ENCODE results near the gene VTN. TPM values are rescaled to one million over a fixed set of nuclear protein-coding genes. Genes with fewer than 3 reads are reported as not detected.

The VTN gene
- total and polyA plus RNA-seq, 2 experiments from 2014 or later: 0.16 TPM; not detected in 1

- no peak for TF ChIP-seq STAT1 (IDR thresholded peaks at IDR 0.05; ENCODE audit: unreplicated experiment)
- TF ChIP-seq CREB1 (CRISPR knock-in tag; IDR thresholded peaks at IDR 0.05; ENCODE audit: low read depth): no peak
- no peak for TF ChIP-seq ZNF114 (CRISPR knock-in tag; IDR thresholded peaks at IDR 0.05)
- TF ChIP-seq POLR2AphosphoS5 (IDR thresholded peaks at IDR 0.05; ENCODE audit: low read depth): no peak
- TF ChIP-seq CTCF (conservative IDR thresholded peaks at IDR 0.05; ENCODE audit: low read depth in 2 of 2): no peak
- no peak for TF ChIP-seq NANOG (IDR thresholded peaks at IDR 0.05; ENCODE audit: borderline replicate concordance)
- TF ChIP-seq ZNF331 (CRISPR knock-in tag; IDR thresholded peaks at IDR 0.05; ENCODE audit: low read depth): no peak
- TF ChIP-seq EZH2phosphoT487 (IDR thresholded peaks at IDR 0.05; ENCODE audit: unreplicated experiment): no peak
- TF ChIP-seq EZH2 (IDR thresholded peaks at IDR 0.05; ENCODE audit: low read depth, unreplicated experiment): no peak
Measured at GRCh38 chr17:28390984-28391383, 20.9 kb upstream of the VTN start (continued).

GRCh38 chr17:28390563-28390962 is 20.5 kb upstream of the VTN start:
- no peaks in the 10 kb centered on the region for H3K36me3 ChIP-seq (ENCODE audit: insufficient read depth)
- Mint-ChIP-seq H3K4me3 (no peak overlapping the region), H3K27me3 (ENCODE audit: insufficient read depth, low read depth, poor library complexity) (peaks cover 7% of the 10 kb centered on the region), H3K27ac (no peak overlapping the region), H3K36me3 (ENCODE audit: low read depth) (peaks cover 13% of the 10 kb centered on the region), H3K9me3 (no peaks in the 10 kb centered on the region), H3K4me1 (peaks cover under 1% of the 10 kb centered on the region; the same call in 1 of the 3 replicates)
- H4K20me1 ChIP-seq (replicated peaks; ENCODE audit: insufficient read depth): no peaks in the 10 kb centered on the region; the same call in 1 of the 2 replicates
- H3K4me3 ChIP-seq: no peak overlapping the region
- TF ChIP-seq ETS1 (IDR thresholded peaks at IDR 0.05) (no peak), POLR2AphosphoS5 (IDR thresholded peaks at IDR 0.05; ENCODE audit: low read depth) (no peak), ZNF331 (CRISPR knock-in tag; IDR thresholded peaks at IDR 0.05; ENCODE audit: low read depth) (no peak), EZH2phosphoT487 (IDR thresholded peaks at IDR 0.05; ENCODE audit: unreplicated experiment) (no peak)
- H3K79me2 ChIP-seq (replicated peaks; ENCODE audit: insufficient read depth): no peaks in the 10 kb centered on the region
- H3F3A ChIP-seq (replicated peaks; ENCODE audit: low read depth): no peaks in the 10 kb centered on the region
- H3K4me1 ChIP-seq (ENCODE audit: insufficient read depth): no peaks in the 10 kb centered on the region; the same call in 1 of the 2 replicates
- H2AFZ ChIP-seq: no peak overlapping the region
- H3K27ac ChIP-seq (ENCODE audit: low read depth): no peak overlapping the region
- H3K9me2 ChIP-seq (ENCODE audit: insufficient read depth): no peaks in the 10 kb centered on the region
- H3K27me3 ChIP-seq (ENCODE audit: insufficient read depth): peaks cover 10% of the 10 kb centered on the region
- no peak for DNase-seq (ENCODE audit: low spot score)
- no peak overlapping the region for H3K4me2 ChIP-seq
- no peak for ATAC-seq

GRCh38 chr17:28390141-28390540 is 20.0 kb upstream of the VTN start:
- Histone ChIP-seq H2AFZ (no peak overlapping the region), H3K9me2 (ENCODE audit: insufficient read depth) (no peaks in the 10 kb centered on the region), H3K36me3 (ENCODE audit: insufficient read depth) (no peaks in the 10 kb centered on the region), H3K4me2 (no peak overlapping the region), H3K27ac (ENCODE audit: low read depth) (no peak overlapping the region), H3K4me3 (no peak overlapping the region), H3F3A (replicated peaks; ENCODE audit: low read depth) (no peaks in the 10 kb centered on the region), H3K4me1 (ENCODE audit: insufficient read depth) (no peaks in the 10 kb centered on the region; the same call in 1 of the 2 replicates), H3K27me3 (ENCODE audit: insufficient read depth) (peaks cover 14% of the 10 kb centered on the region), H4K20me1 (replicated peaks; ENCODE audit: insufficient read depth) (no peaks in the 10 kb centered on the region; the same call in 1 of the 2 replicates), H3K79me2 (replicated peaks; ENCODE audit: insufficient read depth) (no peaks in the 10 kb centered on the region)
- Mint-ChIP-seq H3K9me3 (no peaks in the 10 kb centered on the region), H3K4me3 (no peak overlapping the region), H3K36me3 (ENCODE audit: low read depth) (peaks cover 13% of the 10 kb centered on the region), H3K27ac (no peak overlapping the region), H3K4me1 (peaks cover 4% of the 10 kb centered on the region; the same call in 1 of the 3 replicates), H3K27me3 (ENCODE audit: insufficient read depth, low read depth, poor library complexity) (peaks cover 11% of the 10 kb centered on the region)
- DNase-seq (ENCODE audit: low spot score) (no peak), ATAC-seq (no peak)
- TF ChIP-seq NANOG (IDR thresholded peaks at IDR 0.05; ENCODE audit: borderline replicate concordance) (no peak), ZNF331 (CRISPR knock-in tag; IDR thresholded peaks at IDR 0.05; ENCODE audit: low read depth) (no peak), CTCF (conservative IDR thresholded peaks at IDR 0.05; ENCODE audit: low read depth in 2 of 2) (no peak), POLR2AphosphoS5 (IDR thresholded peaks at IDR 0.05; ENCODE audit: low read depth) (no peak), REST (IDR thresholded peaks at IDR 0.05; ENCODE audit: unreplicated experiment) (no peak), JUNB (IDR thresholded peaks at IDR 0.05; ENCODE audit: unreplicated experiment) (no peak)

All from GM23338 (cell line).